Lung (tissue), 12 donors: ENCODE measurements around the gene INTS3. TPM values are rescaled to one million over a fixed set of nuclear protein-coding genes. Genes with fewer than 3 reads are reported as not detected.
A peak's percentile ranks its signal among the peaks of the same experiment; 100 is the strongest.

Experiments used
- ATAC-seq: fragments of 200-7000 bp; cut with Tn5 transposase; one replicate; pipeline ENCODE4 v1.9.1; 2020; ENCODE audit warnings: moderate number of reproducible peaks; ENCODE audit not compliant: insufficient read depth, low FRiP score
- DNase-seq, 3 donors: peaks; one replicate each; pipeline ENCODE4 v3.0.0-alpha.2; 2013 to 2017
- H3K27ac ChIP-seq, 2 donors: one replicate each; pipeline ENCODE4 v1.5.1; 2013; ENCODE audit warnings: mild to moderate bottlenecking in 2 of 2, moderate library complexity in 2 of 2, control low read depth in 1 of 2, inconsistent platforms in 1 of 2, low read depth in 1 of 2, low read length in 1 of 2
- H3K27me3 ChIP-seq, 3 donors: one replicate each; pipeline ENCODE4 v1.5.1; 2013; ENCODE audit warnings: low read length in 2 of 3; ENCODE audit not compliant: control insufficient read depth in 3 of 3, insufficient read depth in 3 of 3
- H3K36me3 ChIP-seq, 4 donors: one replicate each; pipeline ENCODE4 v1.5.1; 2013; ENCODE audit warnings: low read length in 4 of 4, mild to moderate bottlenecking in 1 of 4, moderate library complexity in 1 of 4; ENCODE audit not compliant: control insufficient read depth in 4 of 4, insufficient read depth in 4 of 4
- H3K4me1 ChIP-seq, 5 donors: one replicate each; pipeline ENCODE4 v1.5.1; 2013; ENCODE audit warnings: low read length in 5 of 5, mild to moderate bottlenecking in 2 of 5, moderate library complexity in 1 of 5; ENCODE audit not compliant: control insufficient read depth in 5 of 5, insufficient read depth in 5 of 5
- H3K4me3 ChIP-seq: one replicate; pipeline ENCODE4 v1.5.1; 2013; ENCODE audit warnings: mild to moderate bottlenecking, control low read depth, moderate library complexity
- H3K9ac ChIP-seq, 2 donors: one replicate each; pipeline ENCODE4 v1.5.1; 2013; ENCODE audit warnings: low read length in 2 of 2, control low read depth in 1 of 2; ENCODE audit not compliant: insufficient read depth in 1 of 2
- H3K9me3 ChIP-seq, 4 donors: one replicate each; pipeline ENCODE4 v1.5.1; 2013; ENCODE audit warnings: low read length in 3 of 4, mild to moderate bottlenecking in 1 of 4, moderate library complexity in 1 of 4; ENCODE audit not compliant: control insufficient read depth in 4 of 4, insufficient read depth in 3 of 4
- CTCF ChIP-seq: IDR thresholded peaks from 2 replicates; pipeline ENCODE4 v1.5.1; 2012; ENCODE audit warnings: mild to moderate bottlenecking; ENCODE audit errors: control extremely low read depth, extremely low read depth
- WGBS, 2 donors: extraction: QIAGEN DNeasy Blood & Tissue Kit; methylation state at CpG; one replicate each; pipeline ENCODE4 v1.1.7; 2013; 5-methylcytosine and 5-hydroxymethylcytosine counted together
- polyA plus RNA-seq, 2 donors: library from polyadenylated mRNA; stranded (reverse); fragments of 200-250 nt; gene quantifications; one replicate each; pipeline ENCODE4 v1.2.1, GENCODE V29; 2013
- total RNA-seq, 2 donors: library from RNA; depleted of rRNA in 1 of 2; stranded (reverse); fragments of >200 nt in 1 of 2; gene quantifications; one replicate each; pipeline ENCODE4 v1.2.1, GENCODE V29; 2014 to 2021
- donor health status: control.
- donor health status: control.
- donor health status: Bipolar disorder and iron deficiency.
- donor health status: healthy.
- donor health status: DM: yes; HTN: yes; CAD: no.

INTS3 gene
- total and polyA plus RNA-seq, 4 donors, result 31.3 to 70.4 (median 51.0) TPM

- no peak for TF ChIP-seq CTCF
- H3K9me3 ChIP-seq, result no peaks in the 10 kb centered on the region
- WGBS, 2 donors, result 95 to 97% methylated on average over 6 of the region's 6 CpGs
- H3K27ac ChIP-seq, result peak overlapping the region in 1 of 2 donors; percentile 4
- peaks cover 0 to 7% (median 0%) of the 10 kb centered on the region in 4 donors for H3K36me3 ChIP-seq
- no peak for DNase-seq
- H3K4me1 ChIP-seq, result peaks cover 0 to 12% (median 0%) of the 10 kb centered on the region in 5 donors
- ATAC-seq, result no peak
- H3K4me3 ChIP-seq, result no peak overlapping the region
- no peak overlapping the region for H3K9ac ChIP-seq
- H3K27me3 ChIP-seq, result no peaks in the 10 kb centered on the region
Observed at GRCh38 chr1:153801028-153801625, 73.3 kb downstream of the INTS3 start.

- no peaks in the 10 kb centered on the region for H3K27me3 ChIP-seq
- DNase-seq, result no peak
- no peak overlapping the region for H3K9ac ChIP-seq
- H3K27ac ChIP-seq, result no peak overlapping the region
- no peak overlapping the region for H3K4me3 ChIP-seq
- H3K4me1 ChIP-seq, result peaks cover 0 to 12% (median 0%) of the 10 kb centered on the region in 5 donors
- no peak for TF ChIP-seq CTCF
- ATAC-seq, result no peak
- 94 to 98% methylated on average over 7 of the region's 7 CpGs for WGBS, 2 donors
- no peaks in the 10 kb centered on the region for H3K9me3 ChIP-seq
- H3K36me3 ChIP-seq, result peaks cover under 1 to 8% (median 1%) of the 10 kb centered on the region in 4 donors
Observed at GRCh38 chr1:153801786-153802697, 74.2 kb downstream of the INTS3 start.

DNA sequence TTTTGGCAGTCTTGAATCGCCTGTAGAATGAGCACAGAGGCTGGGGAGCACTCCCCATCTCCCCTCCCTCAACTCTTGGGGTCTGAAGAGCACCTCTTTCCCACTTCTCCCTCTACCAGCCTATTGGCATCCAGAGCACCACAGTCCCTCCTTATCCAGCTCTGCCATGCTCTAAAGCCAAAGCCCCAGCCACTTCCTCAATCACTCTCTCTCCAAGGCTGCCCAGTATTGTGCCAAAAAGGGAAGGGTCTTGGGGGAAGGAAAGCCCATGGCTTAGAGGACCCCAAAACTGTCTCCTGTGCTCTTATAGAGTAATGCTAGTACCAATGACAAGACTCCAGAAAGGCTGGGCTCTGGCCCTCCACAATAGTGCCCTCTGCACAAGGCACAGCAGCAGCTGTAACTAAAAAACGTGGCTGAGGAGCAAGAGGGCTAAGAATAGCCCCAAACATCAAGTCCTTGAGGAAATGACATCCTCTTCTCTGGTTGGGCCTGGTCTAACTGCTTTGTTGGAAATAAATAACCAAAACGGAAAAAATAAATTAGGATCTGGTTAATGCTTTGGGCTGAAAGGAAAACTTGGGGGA, 75.7 kb downstream of the INTS3 start:
- TF ChIP-seq CTCF, result no peak
- no peaks in the 10 kb centered on the region for H3K9me3 ChIP-seq
- H3K27me3 ChIP-seq, result no peaks in the 10 kb centered on the region
- no peak overlapping the region for H3K4me3 ChIP-seq
- peaks cover 0 to 12% (median 0%) of the 10 kb centered on the region in 5 donors for H3K4me1 ChIP-seq
- WGBS, 2 donors, result 53 to 62% methylated on average over 3 of the region's 3 CpGs
- no peak overlapping the region for H3K9ac ChIP-seq
- H3K27ac ChIP-seq, result peak overlapping the region in 1 of 2 donors; percentile 32
- no peak for ATAC-seq
- DNase-seq, result no peak
- peaks cover 10 to 12% (median 11%) of the 10 kb centered on the region in 4 donors for H3K36me3 ChIP-seq
